ENCODE measurements around the gene PPM1A.

The PPM1A gene

DNA sequence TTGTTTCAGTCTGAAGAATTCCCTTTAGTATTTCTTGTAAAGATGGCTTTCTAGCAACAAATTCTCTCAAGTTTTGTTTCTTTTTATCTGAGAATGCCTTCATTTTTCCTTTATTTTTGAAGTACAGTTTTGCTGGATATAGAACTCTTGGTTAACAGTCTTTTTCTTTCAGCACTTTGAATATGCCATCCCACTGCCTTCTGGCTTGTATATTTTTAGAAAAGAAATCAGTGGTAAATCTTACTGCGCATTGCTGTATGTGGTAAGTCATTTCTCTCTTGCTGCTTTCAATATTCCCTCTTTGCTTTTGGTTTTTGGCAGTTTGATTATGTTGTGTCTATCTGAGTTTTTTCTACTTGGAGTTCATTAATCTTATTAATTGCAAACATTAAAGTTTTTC lies 16.8 kb upstream of the PPM1A start:
- no peaks in the 10 kb centered on the region for H3K4me1 ChIP-seq
- no peak overlapping the region for H2AFZ ChIP-seq
- H3K79me2 ChIP-seq = no peaks in the 10 kb centered on the region
- no peak overlapping the region for H3K4me3 ChIP-seq (ENCODE audit: low read depth, low read length)
- H3K36me3 ChIP-seq (ENCODE audit: control insufficient read depth, insufficient read depth, low read length) = no peaks in the 10 kb centered on the region
- no peaks in the 10 kb centered on the region for H3K27me3 ChIP-seq (ENCODE audit: control insufficient read depth, insufficient read depth, low read length)
- no peak overlapping the region for H3K27ac ChIP-seq
- H3K9me3 ChIP-seq (ENCODE audit: control insufficient read depth, low read length) = no peaks in the 10 kb centered on the region
- H3K9ac ChIP-seq = no peak overlapping the region
- TF ChIP-seq, protein P1, sequence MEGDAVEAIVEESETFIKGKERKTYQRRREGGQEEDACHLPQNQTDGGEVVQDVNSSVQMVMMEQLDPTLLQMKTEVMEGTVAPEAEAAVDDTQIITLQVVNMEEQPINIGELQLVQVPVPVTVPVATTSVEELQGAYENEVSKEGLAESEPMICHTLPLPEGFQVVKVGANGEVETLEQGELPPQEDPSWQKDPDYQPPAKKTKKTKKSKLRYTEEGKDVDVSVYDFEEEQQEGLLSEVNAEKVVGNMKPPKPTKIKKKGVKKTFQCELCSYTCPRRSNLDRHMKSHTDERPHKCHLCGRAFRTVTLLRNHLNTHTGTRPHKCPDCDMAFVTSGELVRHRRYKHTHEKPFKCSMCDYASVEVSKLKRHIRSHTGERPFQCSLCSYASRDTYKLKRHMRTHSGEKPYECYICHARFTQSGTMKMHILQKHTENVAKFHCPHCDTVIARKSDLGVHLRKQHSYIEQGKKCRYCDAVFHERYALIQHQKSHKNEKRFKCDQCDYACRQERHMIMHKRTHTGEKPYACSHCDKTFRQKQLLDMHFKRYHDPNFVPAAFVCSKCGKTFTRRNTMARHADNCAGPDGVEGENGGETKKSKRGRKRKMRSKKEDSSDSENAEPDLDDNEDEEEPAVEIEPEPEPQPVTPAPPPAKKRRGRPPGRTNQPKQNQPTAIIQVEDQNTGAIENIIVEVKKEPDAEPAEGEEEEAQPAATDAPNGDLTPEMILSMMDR (IDR thresholded peaks at IDR 0.05) = no peak
- no peak overlapping the region for H3K4me2 ChIP-seq (ENCODE audit: low read length)

DNA sequence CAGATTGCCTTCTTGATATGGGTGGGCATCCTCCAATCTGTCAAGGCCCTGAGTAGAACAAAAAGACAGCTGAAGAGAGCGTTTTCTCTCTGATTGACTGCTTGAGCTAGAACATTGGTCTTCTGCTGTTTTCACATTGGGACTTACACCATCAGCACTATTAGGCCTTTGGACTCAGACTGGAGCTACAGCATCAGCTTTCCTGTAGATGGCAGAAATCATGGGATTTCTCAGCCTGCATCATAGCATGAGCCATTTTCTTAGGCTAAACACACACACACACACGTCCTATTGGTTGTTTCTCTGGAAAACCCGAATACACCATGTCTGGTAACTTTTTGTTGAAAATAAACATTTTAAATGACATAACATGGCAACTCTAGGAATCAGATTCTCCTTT lies 15.8 kb upstream of the PPM1A start:
- H3K4me1 ChIP-seq = no peaks in the 10 kb centered on the region
- H3K27me3 ChIP-seq (ENCODE audit: control insufficient read depth, insufficient read depth, low read length) = no peaks in the 10 kb centered on the region
- no peak overlapping the region for H2AFZ ChIP-seq
- H3K9me3 ChIP-seq (ENCODE audit: control insufficient read depth, low read length) = no peaks in the 10 kb centered on the region
- H3K4me2 ChIP-seq (ENCODE audit: low read length) = no peak overlapping the region
- no peak overlapping the region for H3K9ac ChIP-seq
- no peak overlapping the region for H3K27ac ChIP-seq
- no peaks in the 10 kb centered on the region for H3K36me3 ChIP-seq (ENCODE audit: control insufficient read depth, insufficient read depth, low read length)
- no peak overlapping the region for H3K4me3 ChIP-seq (ENCODE audit: low read depth, low read length)
- TF ChIP-seq, protein P1 (IDR thresholded peaks at IDR 0.05) = no peak
- no peaks in the 10 kb centered on the region for H3K79me2 ChIP-seq

DNA sequence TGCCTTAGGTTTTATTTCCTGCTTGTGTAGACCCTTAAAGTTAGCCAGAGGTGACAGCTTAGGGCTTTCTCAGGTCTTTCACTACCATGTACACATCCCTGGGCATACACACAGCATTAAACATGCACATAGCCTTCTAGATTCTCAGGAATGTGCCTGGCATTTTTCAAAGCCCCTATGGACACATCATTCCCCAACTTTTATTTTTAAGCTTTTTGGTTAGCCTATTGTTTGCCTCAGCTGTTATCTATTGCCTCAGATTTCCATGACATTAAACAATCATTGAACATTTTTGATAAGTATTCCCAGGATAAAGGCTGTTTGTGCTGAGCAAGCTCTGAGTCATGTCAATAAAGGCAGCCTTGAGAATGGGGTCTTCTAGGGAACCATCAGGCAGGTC lies 15.1 kb upstream of the PPM1A start:
- no peak overlapping the region for H2AFZ ChIP-seq
- no peaks in the 10 kb centered on the region for H3K4me1 ChIP-seq
- no peaks in the 10 kb centered on the region for H3K36me3 ChIP-seq (ENCODE audit: control insufficient read depth, insufficient read depth, low read length)
- H3K4me3 ChIP-seq (ENCODE audit: low read depth, low read length) = no peak overlapping the region
- H3K4me2 ChIP-seq (ENCODE audit: low read length) = no peak overlapping the region
- H3K9me3 ChIP-seq (ENCODE audit: control insufficient read depth, low read length) = no peaks in the 10 kb centered on the region
- H3K27me3 ChIP-seq (ENCODE audit: control insufficient read depth, insufficient read depth, low read length) = no peaks in the 10 kb centered on the region
- no peak overlapping the region for H3K9ac ChIP-seq
- H3K27ac ChIP-seq = no peak overlapping the region
- no peaks in the 10 kb centered on the region for H3K79me2 ChIP-seq
- TF ChIP-seq, protein P1 (IDR thresholded peaks at IDR 0.05) = no peak

DNA sequence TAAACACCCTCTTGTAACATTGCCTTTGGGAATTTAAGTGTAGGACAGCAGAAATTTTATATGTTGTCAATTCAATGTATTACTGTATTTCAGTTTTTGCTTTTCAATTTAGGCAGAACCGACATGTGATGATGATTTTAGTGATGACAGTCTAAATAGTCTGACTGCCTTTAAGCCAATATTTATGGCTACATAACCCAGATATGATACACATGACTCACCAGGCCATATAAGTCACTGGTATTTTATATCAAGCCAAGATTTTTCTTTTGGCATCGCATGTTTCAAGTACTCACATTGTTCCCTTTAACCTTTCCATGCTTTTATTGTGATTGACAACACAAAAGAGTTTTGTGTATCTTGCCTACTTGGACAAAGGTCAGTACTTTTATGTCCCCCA lies 13.6 kb upstream of the PPM1A start:
- no peaks in the 10 kb centered on the region for H3K27me3 ChIP-seq (ENCODE audit: control insufficient read depth, insufficient read depth, low read length)
- no peak overlapping the region for H3K4me3 ChIP-seq (ENCODE audit: low read depth, low read length)
- H2AFZ ChIP-seq = no peak overlapping the region
- no peak overlapping the region for H3K27ac ChIP-seq
- H3K4me1 ChIP-seq = no peaks in the 10 kb centered on the region
- H3K36me3 ChIP-seq (ENCODE audit: control insufficient read depth, insufficient read depth, low read length) = no peaks in the 10 kb centered on the region
- no peaks in the 10 kb centered on the region for H3K9me3 ChIP-seq (ENCODE audit: control insufficient read depth, low read length)
- no peaks in the 10 kb centered on the region for H3K79me2 ChIP-seq
- H3K9ac ChIP-seq = no peak overlapping the region
- no peak overlapping the region for H3K4me2 ChIP-seq (ENCODE audit: low read length)
- TF ChIP-seq, protein P1 (IDR thresholded peaks at IDR 0.05) = no peak

DNA sequence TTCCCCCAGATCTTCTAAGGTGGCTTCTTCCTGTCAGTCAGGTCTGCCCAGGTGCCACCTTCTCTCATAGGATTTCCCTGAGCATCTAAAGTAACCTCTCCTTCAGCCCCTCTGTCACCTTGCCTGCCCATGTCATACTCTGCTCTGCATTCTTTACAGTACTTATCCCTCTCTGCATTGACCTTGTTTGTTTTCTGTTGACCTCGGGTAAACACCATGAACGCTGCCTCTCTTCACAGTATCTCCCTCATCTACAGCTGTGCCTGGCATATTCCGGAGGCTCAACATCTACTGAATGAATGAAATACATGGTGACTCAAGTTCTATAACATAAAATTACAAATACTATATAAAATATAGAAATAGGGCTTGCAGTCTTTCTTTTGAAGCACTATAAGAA lies 10.1 kb upstream of the PPM1A start:
- H3K4me1 ChIP-seq = no peaks in the 10 kb centered on the region
- no peak overlapping the region for H3K4me2 ChIP-seq (ENCODE audit: low read length)
- H3K79me2 ChIP-seq = no peaks in the 10 kb centered on the region
- H3K4me3 ChIP-seq (ENCODE audit: low read depth, low read length) = no peak overlapping the region
- TF ChIP-seq, protein P1 (IDR thresholded peaks at IDR 0.05) = no peak
- no peak overlapping the region for H3K27ac ChIP-seq
- no peaks in the 10 kb centered on the region for H3K9me3 ChIP-seq (ENCODE audit: control insufficient read depth, low read length)
- no peaks in the 10 kb centered on the region for H3K36me3 ChIP-seq (ENCODE audit: control insufficient read depth, insufficient read depth, low read length)
- no peaks in the 10 kb centered on the region for H3K27me3 ChIP-seq (ENCODE audit: control insufficient read depth, insufficient read depth, low read length)
- no peak overlapping the region for H2AFZ ChIP-seq
- no peak overlapping the region for H3K9ac ChIP-seq
